HG03439 (cell line): ENCODE measurements around the gene RPS15.

Experiments
- ATAC-seq: cut with Tn5 transposase; IDR thresholded peaks from one replicate; pipeline ENCODE4 v1.9.1; 2021; ENCODE audit warnings: mild to moderate bottlenecking, moderate library complexity; ENCODE audit not compliant: unreplicated experiment

Gene RPS15

GRCh38 chr19:1481224-1481892, 43.2 kb downstream of the RPS15 start:
- ATAC-seq: no peak

GRCh38 chr19:1481893-1482360, 43.7 kb downstream of the RPS15 start:
- ATAC-seq: no peak

GRCh38 chr19:1482361-1483130, 44.4 kb downstream of the RPS15 start:
- no peak for ATAC-seq

DNA sequence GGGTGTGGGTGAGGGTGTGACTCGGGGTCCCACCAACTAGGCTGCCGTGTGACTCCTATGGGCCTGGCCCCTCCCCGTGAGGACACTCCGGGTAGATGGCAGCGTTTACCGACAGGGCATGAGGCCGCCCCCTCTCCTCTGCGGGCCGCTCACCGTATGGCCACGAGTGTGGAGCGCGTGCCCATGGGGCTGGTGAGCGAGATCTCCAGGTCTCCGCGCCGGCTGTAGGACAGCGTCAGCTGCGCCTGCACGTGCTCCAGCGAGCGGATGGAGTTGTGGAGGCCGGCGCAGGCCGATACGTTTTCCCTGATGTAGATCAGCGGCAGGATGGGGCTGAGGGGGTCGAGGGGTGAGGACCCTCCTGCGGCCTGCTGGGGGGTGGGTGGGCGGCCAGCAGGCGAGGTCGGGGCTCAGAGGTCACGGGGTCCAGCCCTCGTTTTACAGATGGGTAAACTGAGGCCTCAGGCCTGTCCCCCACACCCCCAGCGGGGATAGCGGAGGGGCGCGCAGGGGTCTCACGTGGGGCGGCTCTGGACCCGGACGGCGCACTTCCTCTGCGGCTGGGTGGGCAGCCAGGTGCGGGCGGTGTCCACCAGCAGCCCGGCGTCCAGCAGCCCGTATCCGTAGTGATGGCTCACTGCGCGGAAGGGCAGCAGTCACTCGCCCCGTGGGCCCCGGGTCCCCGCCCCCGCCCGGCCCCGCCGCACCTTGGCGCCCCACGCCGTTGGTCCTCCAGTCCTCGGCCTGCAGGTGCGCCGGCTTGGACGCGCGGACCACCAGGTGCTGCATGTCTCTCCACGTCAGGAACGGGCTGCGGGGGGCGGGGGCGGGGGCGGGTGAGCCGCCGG, 45.2 kb downstream of the RPS15 start:
- no peak for ATAC-seq

DNA sequence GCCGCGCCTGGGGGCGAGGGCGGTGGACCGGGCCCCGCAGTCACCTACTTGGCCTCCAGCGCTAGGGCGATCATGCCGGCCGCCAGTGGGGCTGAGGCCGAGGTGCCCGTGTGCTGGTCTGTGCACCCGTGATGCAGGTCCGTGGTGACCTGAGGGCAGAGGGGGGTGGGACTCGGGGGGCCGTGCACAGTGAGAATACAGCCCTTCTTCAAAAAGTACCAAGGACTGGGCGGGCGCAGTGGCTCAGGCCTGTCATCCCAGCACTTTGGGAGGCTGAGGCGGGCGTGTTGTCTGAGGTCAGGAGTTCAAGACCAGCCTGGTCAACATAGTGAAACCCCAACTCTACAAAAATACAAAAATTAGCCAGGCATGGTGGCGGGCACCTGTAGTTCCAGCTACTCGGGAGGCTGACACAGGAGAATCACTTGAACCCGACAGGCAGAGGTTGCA, 45.8 kb downstream of the RPS15 start:
- ATAC-seq: no peak

DNA sequence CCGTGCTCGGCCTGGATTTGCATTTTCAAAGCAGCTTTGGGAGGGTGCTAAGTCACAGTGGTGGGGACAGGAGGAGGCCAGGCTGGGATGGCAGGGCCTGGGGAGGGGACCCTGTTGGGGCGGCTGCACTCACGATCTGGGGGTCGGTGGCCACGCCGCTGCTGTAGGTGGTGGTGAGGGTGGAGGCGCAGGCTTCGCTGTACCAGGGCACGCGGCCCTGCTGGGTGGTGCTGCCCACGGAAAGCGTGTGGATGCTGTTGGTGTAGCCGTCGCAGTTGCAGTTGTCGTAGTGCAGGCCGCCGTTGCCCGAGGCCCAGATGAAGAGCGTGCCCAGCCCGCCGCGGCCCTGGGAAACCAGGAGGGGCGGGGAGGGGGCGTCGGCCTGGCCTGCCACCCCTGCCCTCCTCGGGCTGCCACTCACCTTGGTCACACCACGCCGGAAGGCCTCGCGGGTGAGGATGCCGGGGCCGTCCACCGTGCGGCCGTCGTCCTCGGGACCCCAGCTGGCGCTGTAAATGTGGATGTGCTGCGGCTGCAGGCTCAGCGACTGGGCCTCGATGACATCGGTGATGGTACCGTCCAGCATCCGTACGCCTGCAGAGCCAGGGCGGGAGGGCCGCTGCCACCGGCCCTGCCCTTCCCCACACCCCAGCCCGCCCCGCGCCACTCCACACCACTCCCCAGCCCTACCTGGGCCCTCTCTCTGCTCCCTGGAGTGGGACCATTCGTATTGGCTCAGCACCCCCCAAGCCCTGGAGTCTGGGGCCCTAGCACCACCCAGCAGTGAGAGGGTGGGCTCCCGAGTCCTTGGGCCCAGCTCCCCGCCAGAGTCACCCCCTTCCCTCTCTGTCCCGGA, 48.8 kb downstream of the RPS15 start:
- no peak for ATAC-seq

DNA sequence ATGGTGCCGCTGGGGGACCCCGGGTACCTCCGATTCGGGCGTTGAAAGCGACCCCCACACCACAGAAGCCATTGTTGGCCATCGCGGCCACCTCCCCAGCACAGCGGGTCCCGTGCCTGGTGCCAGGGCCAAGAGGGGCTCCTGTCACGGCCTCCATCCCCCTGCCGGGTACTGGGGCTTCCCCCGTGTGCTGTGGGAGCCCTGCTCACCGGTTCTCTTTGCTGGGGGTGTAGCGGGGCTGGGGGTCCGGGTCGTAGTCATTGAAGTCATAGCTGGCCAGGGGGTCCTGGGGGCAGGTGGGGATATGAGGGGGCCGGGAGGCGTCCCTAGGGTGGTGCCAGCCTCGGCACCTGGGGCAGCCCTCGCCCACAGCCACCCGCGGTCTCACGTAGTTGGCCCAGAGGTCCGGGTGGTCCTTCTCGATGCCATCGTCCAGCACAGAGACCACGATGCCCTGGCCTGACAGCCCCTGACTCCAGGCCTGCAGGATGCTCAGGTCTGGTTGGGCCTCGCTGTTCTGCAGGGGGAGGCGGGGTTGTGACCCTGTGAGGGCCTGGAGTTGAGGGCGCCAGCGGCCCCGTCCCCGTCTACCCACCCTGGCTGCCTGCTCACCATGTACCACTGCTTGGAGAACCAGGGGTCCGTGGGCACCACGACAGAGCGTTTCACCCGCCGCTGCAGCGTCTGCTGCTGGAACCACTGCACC, 49.5 kb downstream of the RPS15 start:
- ATAC-seq: no peak

DNA sequence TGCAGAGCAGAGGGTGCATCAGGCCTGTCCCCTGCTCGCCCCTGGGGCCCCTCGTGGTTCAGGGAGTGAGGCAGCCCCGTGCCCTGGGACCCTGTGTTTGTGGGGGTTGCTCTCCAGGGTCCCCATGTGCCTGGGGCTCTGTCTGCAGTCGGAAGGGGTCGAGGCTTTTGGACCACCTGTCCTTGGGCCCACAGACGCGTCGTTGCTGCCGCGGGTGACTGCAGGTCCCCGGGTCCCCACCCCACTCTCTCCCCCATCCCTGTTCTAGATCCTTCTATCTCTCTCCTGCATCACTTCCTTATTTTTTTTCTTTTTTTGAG, 50.0 kb downstream of the RPS15 start:
- ATAC-seq: no peak

- ATAC-seq: no peak
Observed at GRCh38 chr19:1489463-1490310, 51.5 kb downstream of the RPS15 start.
